HG03066 (cell line): ENCODE measurements around the gene CST8.

ENCODE experiments used
- ATAC-seq: cut with Tn5 transposase; IDR thresholded peaks from one replicate; pipeline ENCODE4 v1.9.1; 2021; ENCODE audit warnings: low read depth; ENCODE audit not compliant: unreplicated experiment

The CST8 gene

DNA sequence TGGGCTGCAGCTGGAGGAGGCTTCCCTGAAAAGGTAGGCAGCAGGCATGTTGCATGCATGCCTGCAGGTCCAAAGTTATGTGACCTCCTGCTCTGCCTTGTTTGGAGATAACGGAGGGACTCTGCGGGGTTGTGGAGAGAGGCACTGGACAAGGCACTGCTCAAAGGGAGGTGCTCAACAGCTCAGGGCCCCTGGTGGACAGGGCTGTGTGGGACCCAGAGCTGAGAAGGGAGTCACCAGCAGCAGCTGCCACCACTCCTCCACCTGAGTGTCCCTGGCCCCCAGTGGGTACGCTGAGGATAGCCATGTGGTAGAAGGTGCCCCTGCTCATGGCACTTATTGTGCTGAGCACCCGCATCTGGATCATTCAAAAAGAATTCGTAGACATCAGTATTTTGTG lies 15.5 kb upstream of the CST8 start:
- no peak for ATAC-seq

DNA sequence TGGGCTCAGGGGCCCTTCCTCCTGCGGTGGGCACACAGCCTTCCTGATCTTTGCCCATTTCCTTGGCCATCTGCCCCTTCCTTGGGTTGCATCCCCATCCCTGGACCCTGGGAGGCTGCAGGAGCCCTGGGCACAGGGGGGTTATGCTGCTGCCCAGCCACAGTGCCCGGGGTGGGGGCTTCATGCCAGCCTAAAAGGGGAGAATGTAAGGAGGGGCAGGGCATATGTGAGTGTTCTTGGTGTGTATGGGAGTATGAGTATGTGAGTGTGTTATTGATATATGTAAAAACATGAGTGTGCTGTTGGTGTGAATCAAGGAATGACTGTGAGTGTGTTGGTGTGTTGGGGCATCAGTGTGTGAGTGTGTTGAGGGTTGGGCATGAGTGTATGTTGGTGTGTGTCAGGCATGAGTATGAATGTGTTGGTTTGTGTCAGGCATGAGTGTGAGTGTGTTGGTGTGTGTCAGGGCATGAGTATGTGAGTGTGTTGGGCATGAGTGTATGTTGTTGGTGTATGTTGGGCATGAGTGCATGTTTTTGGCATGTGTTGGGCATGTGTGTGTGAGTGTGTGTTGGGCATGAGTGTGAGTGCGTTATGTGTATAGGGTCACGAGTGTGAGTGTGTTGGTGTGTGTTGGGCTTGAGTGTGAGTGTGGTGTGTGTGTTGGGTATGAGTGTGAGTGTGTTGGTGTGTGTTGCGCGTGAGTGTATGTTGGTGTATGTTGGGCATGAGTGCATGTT lies 14.7 kb upstream of the CST8 start:
- ATAC-seq, result no peak

DNA sequence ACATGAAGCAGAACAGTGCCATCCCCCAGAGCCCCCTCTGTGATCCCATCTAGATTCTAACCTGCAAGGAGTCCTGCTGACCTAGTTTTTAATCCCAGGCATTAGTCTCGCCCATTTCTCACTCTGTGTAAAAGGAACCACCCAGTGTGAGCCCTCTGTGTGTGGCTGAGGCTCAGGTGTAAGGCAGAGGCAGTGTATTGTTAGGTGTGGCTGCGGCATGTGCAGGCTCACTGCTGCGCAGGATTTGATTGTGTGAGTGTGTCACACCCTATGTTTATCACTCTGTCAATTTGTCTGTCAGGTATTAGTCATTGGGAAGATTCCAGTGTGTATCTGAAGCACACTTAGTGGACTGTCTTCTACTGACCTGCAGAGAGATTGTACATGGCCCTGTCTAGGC lies 13.7 kb upstream of the CST8 start:
- no peak for ATAC-seq

DNA sequence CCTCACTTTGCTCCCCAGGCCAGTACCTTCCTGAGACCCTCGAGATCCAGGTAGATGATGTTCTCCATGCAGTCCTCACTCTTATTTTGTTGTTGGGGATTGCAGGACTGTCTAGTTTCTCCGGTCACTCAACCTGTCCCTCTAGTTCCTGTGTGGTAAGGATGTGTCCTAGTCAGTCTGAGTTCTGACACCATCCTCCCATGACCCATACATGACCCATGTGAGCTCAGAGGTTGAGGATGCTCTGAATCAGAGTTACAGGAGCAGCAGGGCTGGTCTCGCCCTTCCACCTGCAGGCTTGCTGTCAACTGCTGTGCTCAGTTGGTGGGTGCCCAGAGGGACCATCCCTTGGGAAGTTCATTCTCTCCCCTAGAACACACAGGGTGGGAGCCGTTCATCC lies 11.9 kb upstream of the CST8 start:
- no peak for ATAC-seq

DNA sequence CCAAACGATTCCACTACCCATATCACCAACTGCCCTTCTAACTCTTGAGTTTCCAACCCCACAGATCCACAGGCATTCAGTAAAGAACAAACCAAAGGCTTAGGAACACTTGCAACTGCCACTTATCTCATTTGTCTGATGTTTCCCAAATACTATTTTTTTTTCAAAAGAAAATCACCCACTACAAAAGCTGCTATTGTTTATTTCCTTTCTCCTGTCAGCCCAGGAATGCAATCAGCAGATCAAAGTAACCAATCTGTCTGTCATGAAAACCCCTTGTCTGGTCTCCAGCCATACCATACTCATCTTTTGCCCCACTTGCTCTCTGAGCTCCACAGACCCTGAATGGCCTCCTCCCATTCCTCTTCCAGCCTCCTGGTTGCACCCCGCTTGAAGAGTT lies 8.8 kb upstream of the CST8 start:
- ATAC-seq, result no peak

DNA sequence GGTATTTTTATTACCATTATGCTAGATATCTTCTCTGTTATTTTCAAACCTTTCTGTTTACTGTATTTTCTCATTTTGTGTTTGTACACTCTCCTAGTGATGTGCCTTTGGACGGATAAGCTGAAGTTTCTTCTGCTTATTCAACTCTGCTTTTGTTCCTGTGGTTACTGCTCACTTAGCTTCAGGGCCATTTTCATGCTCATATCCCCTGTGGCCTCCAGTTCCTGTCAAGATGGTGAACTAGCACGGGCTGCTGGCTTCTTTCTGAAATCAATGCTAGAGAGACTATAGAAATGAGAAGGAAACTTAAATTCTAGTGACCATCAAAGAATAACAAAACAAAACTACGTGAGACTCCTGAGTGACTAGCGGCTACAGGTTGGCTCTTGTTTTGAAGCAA lies 6.8 kb upstream of the CST8 start:
- no peak for ATAC-seq

DNA sequence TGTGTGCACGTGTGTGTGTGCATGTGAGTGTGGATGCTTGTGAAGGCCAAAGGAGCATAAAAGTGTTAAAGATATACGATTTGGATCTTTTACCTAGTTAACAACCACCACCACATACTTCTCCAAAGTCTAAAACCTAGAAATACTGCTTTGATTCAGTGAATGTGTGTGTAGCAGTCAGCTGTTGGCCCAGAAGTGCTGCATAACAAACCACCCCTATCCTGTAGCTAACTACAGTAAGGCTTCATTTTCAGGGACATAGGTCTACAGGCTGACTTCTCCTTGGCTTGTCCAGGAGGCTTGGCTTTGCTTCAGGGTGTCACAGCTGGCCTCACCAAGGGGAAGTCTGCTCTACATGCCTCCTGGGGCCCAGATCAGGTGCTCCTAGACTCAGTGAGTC lies 2.4 kb upstream of the CST8 start:
- no peak for ATAC-seq

DNA sequence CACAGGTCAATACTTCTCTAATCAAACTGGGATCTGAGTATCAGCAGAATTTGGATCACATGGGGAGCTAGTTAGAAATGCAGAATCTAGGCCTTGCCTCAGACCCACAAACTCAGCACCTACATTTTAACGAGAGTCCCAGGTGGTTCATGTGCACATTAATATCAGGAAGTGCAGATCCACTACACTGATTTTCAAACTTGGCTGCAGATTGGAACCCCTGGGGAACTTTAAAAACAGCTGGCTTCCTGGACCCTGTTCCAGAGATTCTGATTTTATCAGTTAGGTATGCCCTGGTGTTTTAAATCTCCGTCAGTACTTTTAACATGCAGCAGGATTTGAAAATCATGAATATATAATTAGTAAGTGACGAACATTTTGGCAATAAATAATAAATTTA lies 1.9 kb upstream of the CST8 start:
- no peak for ATAC-seq

DNA sequence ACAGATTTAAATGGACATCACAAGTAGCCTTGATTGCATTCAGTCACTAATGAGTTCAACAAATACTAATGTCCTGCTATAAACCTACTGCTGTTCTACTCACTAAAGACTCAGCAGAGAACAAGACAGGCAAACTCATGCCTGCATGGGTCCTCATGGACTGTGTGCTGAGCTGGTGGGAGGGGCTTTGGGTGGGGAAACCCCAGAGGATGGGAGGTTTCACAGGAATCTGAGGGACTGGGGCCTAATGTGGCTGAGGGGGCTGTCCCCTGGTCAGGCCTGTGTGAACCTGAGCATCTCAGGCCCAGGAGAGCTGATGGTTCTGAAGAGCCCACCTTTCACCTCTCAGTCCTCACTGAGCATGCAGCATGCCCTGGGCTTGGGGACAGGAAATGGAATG lies 1.4 kb downstream of the CST8 start:
- no peak for ATAC-seq

DNA sequence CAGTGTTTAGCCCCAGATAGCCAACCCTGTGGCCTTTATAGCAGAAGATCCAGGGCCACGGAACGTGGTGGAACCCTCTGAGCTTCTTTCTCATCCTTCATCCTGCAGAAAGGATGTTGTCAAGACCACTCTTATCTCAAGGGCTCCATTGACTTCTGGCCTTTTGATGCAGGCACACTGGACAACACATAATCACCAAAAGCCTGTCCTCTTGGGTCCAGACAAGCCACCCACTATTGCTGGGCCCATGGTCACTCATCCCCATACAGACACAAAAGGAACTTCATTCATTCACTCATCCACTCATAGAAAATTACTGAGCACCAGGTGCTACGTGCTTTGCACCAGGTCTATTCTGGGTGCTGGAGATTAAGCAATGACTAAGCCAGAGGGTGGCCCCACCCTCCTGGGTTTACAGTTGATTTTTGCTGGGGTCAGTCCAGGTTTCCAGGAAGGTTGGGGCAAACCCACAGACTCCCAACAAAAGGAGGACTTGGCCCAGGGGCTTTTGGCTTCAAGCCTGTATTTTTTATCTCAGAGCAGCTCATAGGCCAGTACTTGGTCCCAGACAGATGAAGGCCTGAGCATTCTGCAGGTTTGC lies 2.4 kb downstream of the CST8 start:
- ATAC-seq, result no peak

DNA sequence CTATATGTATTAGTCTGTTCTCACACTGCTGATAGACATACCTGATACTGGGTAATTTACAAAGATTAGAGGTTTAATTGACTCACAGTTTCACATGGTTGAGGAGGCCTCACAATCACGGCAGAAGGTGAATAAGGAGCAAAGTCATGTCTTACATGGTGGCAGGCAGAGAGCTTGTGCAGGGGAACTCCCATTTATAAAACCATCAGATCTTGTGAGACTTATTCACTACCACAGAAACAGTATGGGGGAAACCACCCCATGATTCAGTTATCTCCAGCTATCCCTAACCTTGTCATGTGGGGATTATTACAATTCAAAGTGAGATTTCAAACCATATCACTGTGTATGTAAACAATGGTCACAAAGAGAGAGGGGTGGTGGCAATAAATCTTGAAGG lies 6.6 kb downstream of the CST8 start:
- ATAC-seq, result no peak

DNA sequence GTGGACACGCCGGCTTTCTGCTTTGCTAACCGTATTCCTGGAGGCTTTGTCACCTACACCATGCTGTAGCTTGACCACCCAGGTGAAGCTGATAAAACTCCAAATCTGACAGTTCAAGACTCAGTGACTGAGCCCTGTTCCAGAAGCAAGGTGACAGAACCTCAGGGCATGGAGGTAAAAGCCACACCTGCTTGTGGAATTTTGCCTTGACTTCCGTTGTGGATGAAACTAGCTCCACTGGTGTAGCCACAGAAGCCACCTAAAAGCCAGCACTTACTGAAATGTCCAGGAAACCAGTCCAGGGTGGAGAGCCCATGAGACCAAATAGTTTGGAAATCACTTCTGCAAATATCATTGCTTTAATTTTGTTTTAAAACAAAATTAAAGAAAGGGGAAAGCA lies 11.0 kb downstream of the CST8 start:
- no peak for ATAC-seq

DNA sequence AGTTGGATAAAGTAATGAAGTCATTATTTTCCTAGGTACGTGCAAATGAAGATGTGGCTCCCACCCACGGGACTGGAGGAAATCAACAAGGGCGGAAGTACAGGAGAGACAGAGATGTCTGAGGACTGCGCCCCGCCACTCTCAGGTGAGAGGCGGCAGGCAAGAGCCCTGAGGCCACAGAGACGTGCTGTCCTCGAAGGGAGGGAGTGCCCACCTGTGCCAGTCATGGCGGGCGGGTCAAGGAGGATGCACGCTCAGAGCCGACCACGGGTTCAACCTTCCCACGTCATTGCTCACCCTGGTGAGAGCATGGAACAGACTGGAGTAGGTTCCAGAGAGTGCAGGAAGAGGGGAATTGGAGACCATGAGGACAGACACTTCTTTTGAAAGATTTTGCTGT lies 12.7 kb downstream of the CST8 start:
- ATAC-seq, result no peak

DNA sequence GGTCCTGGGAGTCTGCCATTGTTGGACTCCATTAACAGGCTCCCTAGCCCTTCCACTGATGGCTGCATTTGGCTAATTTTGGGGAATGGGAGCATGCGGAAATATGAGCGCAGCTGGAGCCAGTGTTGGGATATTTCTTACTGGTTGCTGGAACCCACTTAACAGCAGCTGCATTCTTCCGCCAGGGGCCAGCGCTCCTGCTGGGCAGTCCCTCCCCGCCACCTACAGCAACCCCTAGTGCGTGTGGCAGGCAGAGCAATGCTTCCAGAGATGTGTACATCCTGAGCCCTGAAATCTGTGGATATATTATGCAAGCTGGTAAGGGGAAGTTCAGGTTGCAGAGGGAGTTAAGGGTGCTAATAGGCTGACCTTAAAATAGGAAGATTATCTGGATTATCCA lies 16.4 kb downstream of the CST8 start:
- ATAC-seq, result no peak

DNA sequence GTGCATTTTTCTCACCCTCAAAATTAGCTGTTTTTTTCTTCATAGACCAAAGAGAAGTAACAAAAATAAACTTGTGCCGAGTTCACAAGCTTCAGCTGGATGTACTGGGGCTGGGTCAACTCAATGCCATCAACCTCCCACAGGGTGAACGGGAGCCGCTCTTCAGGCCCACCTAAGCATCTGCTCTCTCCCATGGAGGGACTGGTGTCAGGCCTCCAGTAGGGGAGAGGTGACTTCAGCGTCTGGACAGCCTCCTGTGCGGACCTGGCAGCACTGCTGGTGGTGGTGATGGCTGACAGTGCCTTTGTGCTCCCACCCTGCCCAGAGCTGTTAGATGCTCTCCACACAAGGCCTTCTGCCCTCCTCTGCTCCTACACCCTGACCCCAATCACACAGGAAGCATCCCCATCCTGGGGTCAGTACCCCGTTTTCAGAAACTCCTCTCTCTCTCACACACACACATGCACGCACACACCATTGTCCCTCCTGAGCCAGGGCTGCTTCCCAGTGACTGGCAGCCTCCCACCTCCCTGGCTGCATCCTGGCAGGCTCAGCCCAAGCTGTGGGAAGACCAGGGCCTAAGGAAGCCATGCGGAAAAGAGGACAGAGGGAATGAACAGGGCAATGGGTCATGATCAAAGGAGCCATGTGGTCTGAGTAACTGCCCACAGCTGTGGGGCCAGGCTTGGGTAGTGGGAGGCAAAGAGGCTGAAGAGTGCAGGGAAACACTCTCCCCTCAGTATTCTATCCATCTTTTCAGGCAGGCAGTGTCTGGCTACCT lies 17.7 kb downstream of the CST8 start:
- no peak for ATAC-seq

DNA sequence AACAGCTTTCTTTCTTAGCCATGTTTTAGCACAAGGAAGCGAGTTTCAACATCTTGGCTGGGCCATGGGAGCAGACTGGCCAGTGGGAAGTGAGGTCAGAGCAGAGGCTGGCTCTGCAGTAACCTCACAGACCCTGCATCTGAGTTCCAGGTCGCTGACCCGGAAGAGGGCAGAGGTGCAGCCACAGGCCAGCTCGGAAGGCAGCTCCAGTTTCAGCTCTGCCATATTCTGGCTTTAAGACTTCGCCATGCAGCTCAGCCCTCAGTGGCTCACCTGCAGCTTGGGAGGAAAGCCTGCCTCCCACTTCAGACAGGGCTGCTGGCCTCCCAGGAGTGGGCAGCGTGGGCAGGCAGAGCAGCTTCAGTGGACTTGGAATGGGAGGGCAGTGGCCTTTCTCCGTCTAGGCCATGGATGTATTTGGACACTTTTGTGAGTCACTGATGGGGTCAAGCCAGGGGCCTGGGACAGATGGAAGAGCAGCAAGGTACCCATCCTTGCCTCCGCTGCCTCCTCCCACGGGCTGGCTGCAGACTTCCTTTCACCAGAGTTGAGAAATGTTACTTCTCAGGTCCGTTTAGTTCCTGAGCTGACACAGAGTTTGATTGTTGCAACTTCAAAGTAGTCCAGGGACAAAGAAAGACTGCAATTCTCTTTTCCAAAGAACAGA lies 18.5 kb downstream of the CST8 start:
- ATAC-seq, result no peak

DNA sequence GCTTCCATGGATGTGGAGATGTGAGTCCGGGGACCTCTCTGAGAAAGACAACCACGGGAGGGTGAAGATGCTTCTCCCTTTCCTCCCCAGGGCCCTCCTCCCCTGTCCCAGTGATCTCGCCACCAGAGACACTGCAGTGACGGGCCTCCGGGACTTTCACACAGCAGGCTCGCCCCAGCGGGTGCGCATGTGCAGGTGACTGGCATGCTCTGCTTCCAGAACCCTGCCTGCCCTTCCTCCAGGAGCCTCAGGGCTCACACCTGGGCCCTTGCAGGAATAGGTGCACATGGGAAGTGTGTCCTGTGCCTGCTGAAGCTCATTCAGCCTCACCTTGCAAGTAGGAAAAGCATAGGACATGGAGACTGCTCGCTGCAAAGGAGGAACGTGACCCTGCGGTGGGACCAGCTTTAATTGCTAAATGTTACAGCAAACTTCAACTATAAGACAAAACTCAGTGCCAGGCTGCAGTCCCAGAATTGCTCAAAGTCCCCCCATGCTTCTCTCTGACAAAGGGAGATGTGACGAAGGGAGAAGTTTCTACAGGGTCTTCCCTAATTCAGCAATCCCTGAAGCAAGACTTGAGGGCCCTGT lies 19.2 kb downstream of the CST8 start:
- ATAC-seq, result no peak

DNA sequence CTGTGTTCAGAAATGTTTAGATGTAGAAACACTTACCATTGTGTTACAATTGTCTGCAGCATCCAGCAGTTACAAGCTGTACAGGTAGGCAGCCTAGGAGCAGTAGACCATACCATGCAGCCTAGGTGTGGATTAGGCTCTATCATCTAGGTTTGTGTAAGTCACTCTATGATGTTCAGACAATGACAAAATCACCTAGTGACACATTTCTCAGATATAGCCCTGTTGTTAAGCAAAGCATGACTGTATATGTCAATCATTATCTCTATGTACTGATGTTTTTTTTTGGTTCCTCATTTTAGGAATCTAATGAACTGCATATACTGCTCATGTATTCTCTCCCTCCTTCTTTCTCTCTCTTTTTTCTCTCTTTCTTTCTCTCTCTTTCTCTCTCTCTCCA lies 22.2 kb downstream of the CST8 start:
- no peak for ATAC-seq

DNA sequence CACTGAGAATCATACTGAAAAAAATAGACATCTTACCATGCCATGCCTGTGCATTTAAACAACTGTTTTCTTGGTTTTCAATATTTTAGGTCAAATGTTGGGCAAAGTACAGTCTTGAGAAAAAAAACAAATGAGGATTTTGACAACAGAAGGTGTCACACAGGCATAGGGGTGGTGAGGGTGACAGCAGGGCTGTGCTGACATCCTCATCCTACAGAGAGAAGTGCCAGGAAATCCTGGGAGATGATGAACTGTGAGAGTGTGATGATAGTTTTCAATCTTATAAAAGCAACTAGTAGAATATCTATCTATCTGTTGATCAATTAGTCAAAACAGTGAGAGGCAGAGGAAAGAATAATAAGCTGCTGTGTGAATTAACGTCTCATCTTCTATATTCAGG lies 23.9 kb downstream of the CST8 start:
- no peak for ATAC-seq

DNA sequence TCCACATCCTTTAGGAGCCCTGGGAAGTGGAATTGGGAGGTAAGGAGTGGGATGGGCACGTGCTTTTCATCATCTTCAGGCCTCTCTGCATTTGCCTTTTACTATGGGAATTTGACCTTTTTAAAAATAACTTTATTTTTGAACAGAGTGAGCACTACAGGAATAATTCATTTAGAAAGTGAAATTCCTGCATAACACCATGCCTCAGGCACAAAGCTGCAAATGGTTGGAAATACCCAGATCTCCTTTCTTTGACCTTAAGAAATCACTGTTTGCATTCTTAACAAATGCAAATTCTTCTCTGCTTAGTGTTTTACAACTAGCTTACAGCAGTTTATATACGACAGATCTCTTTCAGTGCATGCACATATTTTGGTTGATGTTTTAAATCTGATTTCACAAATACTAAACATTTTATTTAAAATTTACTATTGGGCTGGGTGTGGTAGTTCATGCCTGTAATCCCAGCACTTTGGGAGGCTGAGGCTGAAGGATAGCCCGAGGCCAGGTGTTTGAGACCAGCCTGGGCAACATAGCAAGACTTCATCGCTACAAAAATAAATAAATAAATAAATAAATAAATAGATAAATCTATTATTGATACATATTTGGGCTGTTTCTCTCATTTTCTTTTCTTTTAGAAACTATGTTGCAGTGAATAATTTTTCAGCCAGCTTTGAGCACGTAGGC lies 24.5 kb downstream of the CST8 start:
- no peak for ATAC-seq
